GM12874 (cell line): ENCODE measurements around the gene HTRA1.

Experiments
- CTCF ChIP-seq: IDR thresholded peaks from 2 replicates; pipeline ENCODE4 v1.5.1; 2011; ENCODE audit warnings: low read depth, mild to moderate bottlenecking, control low read depth, low read length, moderate library complexity; ENCODE audit not compliant: insufficient read depth

HTRA1 gene

GRCh38 chr10:122468307-122468925, 7.1 kb downstream of the HTRA1 start:
- no peak for TF ChIP-seq CTCF

GRCh38 chr10:122468926-122469781, 7.8 kb downstream of the HTRA1 start:
- no peak for TF ChIP-seq CTCF

- TF ChIP-seq CTCF: no peak
Measured at GRCh38 chr10:122469848-122470247, 8.5 kb downstream of the HTRA1 start.

GRCh38 chr10:122471531-122472177, 10.3 kb downstream of the HTRA1 start:
- TF ChIP-seq CTCF: no peak

GRCh38 chr10:122473116-122473515, 11.8 kb downstream of the HTRA1 start:
- no peak for TF ChIP-seq CTCF

- no peak for TF ChIP-seq CTCF
Measured at GRCh38 chr10:122474131-122474818, 12.9 kb downstream of the HTRA1 start.

GRCh38 chr10:122475100-122475499, 13.7 kb downstream of the HTRA1 start:
- TF ChIP-seq CTCF: no peak
